Endometrium (tissue), 2 donors: ENCODE data around the gene TAS2R40.
"Not testable (repeated sequence)": the region's sequence is repeated elsewhere in the genome, so short reads cannot be mapped to it uniquely, and the experiment has no call there.

ENCODE experiments used
- FAIRE-seq: peaks from 2 replicates; lab custom pipeline; 2012; peaks lifted over from hg19 to GRCh38; lab: Jason Lieb, UNC
- donor health status: control.
- donor health status: control.

TAS2R40 gene

DNA sequence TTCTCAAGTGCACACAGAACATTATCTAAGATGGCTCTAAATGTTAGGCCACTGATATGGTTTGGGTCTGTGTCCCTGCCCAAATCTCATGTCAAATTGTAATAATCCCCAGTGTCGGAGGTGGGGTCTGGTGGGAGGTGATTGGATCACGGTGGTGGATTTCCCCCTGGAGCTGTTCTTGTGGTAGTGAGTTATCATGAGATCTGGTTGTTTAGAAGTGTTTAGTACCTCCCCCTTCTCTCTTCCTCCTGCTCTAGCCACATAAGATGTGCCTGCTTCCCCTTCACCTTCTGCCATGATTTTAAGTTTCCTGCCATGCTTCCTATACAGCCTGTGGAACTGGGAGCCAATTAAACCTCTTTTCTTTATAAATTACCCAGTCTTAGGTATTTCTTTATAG is 30.2 kb downstream of the TAS2R40 start:
- FAIRE-seq: no peak

GRCh38 chr7:143255564-143255963 is 33.7 kb downstream of the TAS2R40 start:
- FAIRE-seq: no peak

GRCh38 chr7:143256325-143256724 is 34.5 kb downstream of the TAS2R40 start:
- no peak for FAIRE-seq

- no peak for FAIRE-seq
Observed at GRCh38 chr7:143256932-143257331, 35.1 kb downstream of the TAS2R40 start.

DNA sequence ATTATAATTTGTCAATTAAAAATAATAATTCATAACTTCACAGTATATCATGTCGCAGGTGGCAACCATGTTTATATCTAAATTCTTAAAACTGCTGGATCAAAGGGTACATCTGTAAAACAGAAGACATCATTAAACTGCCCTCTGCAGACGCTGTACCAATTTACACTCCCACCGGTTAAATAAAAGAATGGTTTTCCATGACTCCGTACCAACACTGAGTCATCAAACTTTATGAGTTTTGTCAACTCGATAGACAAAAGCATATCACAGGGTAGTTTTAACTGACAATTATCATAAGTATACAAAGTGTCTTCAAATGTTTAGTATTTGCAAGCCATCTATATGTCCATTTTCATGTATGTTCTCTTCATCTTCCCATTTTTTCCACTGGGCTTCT is 35.7 kb downstream of the TAS2R40 start:
- no peak for FAIRE-seq

- FAIRE-seq: no peak
Observed at GRCh38 chr7:143258831-143259230, 37.0 kb downstream of the TAS2R40 start.

DNA sequence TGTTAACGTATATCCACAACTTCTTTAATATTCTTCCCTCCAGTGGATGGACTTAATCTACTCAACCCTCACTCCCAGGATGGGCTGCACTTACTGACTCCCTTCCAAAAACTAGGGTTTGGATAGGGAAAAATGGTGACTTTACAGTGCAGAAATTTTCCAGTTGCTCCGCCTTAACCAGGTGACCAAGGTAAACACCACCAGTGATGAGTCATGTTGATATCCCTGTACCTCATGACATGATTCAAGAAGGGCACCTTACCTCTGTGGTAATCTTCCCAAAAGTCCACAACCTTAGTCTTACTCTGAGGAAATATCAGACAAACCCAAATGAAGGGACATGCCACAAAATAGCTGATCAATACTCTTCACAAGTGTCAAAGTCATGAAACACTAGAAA is 37.9 kb downstream of the TAS2R40 start:
- FAIRE-seq: no peak

GRCh38 chr7:143261901-143262300 is 40.1 kb downstream of the TAS2R40 start:
- FAIRE-seq: no peak

DNA sequence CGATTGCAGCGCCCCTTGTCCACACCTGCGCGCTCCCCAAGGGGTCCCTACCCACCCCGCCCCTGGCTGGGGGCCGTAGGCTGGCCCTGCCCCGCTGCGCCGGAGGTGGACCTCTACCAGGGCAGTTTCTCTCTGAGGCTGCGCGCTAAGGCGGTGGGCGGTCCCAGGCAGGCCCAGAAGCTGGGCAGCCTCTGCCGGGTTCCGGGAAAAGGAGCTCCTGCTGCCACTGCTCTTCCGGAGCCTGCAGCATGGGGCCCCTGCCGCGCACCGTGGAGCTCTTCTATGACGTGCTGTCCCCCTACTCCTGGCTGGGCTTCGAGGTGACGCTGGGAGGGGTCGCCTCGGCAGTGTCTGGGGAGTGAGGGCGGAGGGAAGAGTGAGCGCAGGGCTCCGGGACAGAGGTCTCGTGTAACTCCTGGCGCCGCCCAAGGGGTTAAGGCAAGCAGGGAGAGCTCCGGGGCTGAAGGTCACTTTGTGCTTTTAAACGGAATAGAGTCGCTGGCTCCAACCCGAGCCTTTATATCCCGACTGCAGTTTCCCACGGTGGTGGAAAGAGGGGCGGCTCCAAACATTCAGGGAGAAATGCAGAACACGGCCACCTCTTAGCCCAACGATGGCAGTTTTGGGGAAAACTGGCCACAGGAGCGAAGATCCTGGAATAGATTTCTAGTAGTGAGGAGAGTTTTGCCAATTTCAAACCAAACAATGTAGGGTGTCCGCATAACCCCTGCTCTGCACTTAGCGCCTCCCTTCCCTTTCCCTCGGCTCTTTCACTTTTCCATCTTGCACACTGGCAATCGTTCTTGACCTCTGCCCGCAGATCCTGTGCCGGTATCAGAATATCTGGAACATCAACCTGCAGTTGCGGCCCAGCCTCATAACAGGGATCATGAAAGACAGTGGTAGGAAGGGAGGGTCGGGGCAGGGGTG is 41.7 kb downstream of the TAS2R40 start, which contains the start of gene GSTK1:
Gene GSTK1 (plus strand): TSS at position 176 of the 930 bp plus-strand sequence. CDS start 73 bp downstream, at position 249.
- FAIRE-seq: no peak

- not testable (repeated sequence) for FAIRE-seq
Observed at GRCh38 chr7:143264196-143264568, 42.3 kb downstream of the TAS2R40 start.

GRCh38 chr7:143265017-143265693 is 43.3 kb downstream of the TAS2R40 start:
- FAIRE-seq: no peak

DNA sequence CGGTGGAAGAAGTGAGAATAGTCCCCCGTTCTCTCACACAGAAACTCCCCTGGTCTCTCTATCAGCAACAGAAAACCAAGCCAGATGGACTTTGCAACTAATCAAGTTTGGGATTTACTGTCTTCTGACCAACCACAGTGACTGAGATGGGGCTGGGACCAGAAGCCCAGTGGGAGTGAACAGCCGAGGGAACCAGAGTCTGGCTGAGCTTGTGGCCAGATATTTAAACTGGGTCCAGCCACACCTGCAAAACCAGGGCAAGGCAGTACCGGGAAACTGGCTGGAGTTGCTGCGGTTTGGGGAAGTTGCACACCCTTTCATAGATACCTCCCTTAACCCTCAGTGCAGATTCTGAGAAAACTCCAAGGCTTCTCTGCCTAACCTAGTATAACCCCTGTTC is 47.4 kb downstream of the TAS2R40 start:
- FAIRE-seq: no peak

DNA sequence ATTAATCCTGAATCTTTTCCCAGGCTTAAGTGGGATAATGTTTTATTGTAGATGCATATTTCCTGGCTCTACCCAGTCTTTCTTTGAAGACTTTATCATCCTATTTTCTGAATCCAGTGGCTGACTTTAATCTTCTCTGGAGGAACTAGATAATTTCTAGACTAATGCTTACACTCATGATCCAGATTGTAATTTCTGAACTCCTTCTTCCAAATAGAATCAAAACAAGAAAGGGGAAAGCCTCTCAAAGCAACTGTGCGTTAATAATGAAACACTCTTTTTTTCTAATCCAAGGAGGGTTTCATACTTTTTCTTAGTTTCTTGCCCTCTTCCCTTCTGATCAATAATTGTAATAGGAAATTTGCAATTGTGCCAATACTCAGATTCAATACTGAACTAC is 49.4 kb downstream of the TAS2R40 start:
- no peak for FAIRE-seq
